Liver (tissue), 9 donors: ENCODE measurements around the gene PDE9A. TPM values are rescaled to one million over a fixed set of nuclear protein-coding genes. Genes with fewer than 3 reads are reported as not detected.

Source experiments
- DNase-seq: peaks from one replicate; pipeline ENCODE4 v3.0.0-alpha.2; 2017; ENCODE audit warnings: low spot score
- H3K27ac ChIP-seq, 2 donors: one replicate each; pipeline ENCODE4 v1.7.0; 2013; ENCODE audit warnings: inconsistent platforms in 2 of 2, low read length in 2 of 2, control low read depth in 1 of 2, low read depth in 1 of 2, mild to moderate bottlenecking in 1 of 2
- H3K27me3 ChIP-seq, 4 donors: one replicate each; pipeline versions ENCODE4 v1.6.1 to v1.7.0; 2013; ENCODE audit warnings: low read length in 3 of 4, inconsistent platforms in 1 of 4, mild to moderate bottlenecking in 1 of 4, moderate library complexity in 1 of 4; ENCODE audit not compliant: control insufficient read depth in 4 of 4, insufficient read depth in 4 of 4
- H3K36me3 ChIP-seq, 4 donors: one replicate each; pipeline versions ENCODE4 v1.6.1 to v1.7.0; 2013; ENCODE audit warnings: low read length in 3 of 4, mild to moderate bottlenecking in 3 of 4, low read depth in 1 of 4, moderate library complexity in 1 of 4; ENCODE audit not compliant: control insufficient read depth in 4 of 4, insufficient read depth in 3 of 4
- H3K4me1 ChIP-seq, 4 donors: one replicate each; pipeline versions ENCODE4 v1.6.1 to v1.7.0; 2013; ENCODE audit warnings: low read length in 3 of 4, mild to moderate bottlenecking in 3 of 4, moderate library complexity in 1 of 4; ENCODE audit not compliant: control insufficient read depth in 4 of 4, insufficient read depth in 4 of 4
- H3K4me3 ChIP-seq, 3 donors: one replicate each; pipeline versions ENCODE4 v1.6.1 to v1.7.0; 2013; ENCODE audit warnings: low read length in 3 of 3, control low read depth in 1 of 3, low read depth in 1 of 3, mild to moderate bottlenecking in 1 of 3
- H3K9ac ChIP-seq, 2 donors: one replicate each; pipeline ENCODE4 v1.7.0; 2013; ENCODE audit warnings: low read length in 2 of 2, mild to moderate bottlenecking in 2 of 2, moderate library complexity in 2 of 2, control low read depth in 1 of 2, low read depth in 1 of 2
- H3K9me3 ChIP-seq, 4 donors: one replicate each; pipeline versions ENCODE4 v1.6.1 to v1.7.0; 2013; ENCODE audit warnings: low read length in 3 of 4; ENCODE audit not compliant: control insufficient read depth in 4 of 4
- HNF4G ChIP-seq: IDR thresholded peaks from 2 replicates; pipeline ENCODE4 v1.6.1; 2016; ENCODE audit warnings: antibody characterized with exemption
- NR2F2 ChIP-seq: IDR thresholded peaks from 2 replicates; pipeline ENCODE4 v1.6.1; 2016; ENCODE audit warnings: antibody characterized with exemption
- RAD21 ChIP-seq, 2 donors: IDR thresholded peaks; 2 replicates each; pipeline ENCODE4 v1.6.1; 2016; ENCODE audit warnings: antibody characterized with exemption in 2 of 2, mild to moderate bottlenecking in 2 of 2
- YY1 ChIP-seq: IDR thresholded peaks from 2 replicates; pipeline ENCODE4 v1.6.1; 2016; ENCODE audit warnings: antibody characterized with exemption, mild to moderate bottlenecking
- WGBS: extraction: QIAGEN DNeasy Blood & Tissue Kit; methylation state at CpG from one replicate; pipeline ENCODE4 v1.1.7; 2013; 5-methylcytosine and 5-hydroxymethylcytosine counted together
- polyA plus RNA-seq, 2 donors: library from polyadenylated mRNA; stranded (reverse) in 1 of 2; unstranded in 1 of 2; fragments of 200-250 nt in 1 of 2; fragments of >200 nt in 1 of 2; fragmentation: Nextera tagmentation in 1 of 2; extraction: Ambion mirVana in 1 of 2; gene quantifications; one replicate each; pipeline versions ENCODE4 v1.2.1 to v1.2.3, GENCODE V29; 2013 to 2015
- total RNA-seq, 2 donors: library from RNA; depleted of rRNA; stranded (reverse); fragments of >200 nt; gene quantifications; one replicate each; pipeline ENCODE4 v1.2.3, GENCODE V29; 2014
- TF ChIP-seq, protein P1 (sequence below): IDR thresholded peaks from 2 replicates; pipeline ENCODE4 v1.6.1; 2016; ENCODE audit warnings: antibody characterized with exemption
- TF ChIP-seq, protein P2 (sequence below): fragments of 150-350 bp; IDR thresholded peaks from 2 replicates; pipeline ENCODE4 v1.5.1; 2017; ENCODE audit warnings: improper control_type of control experiment, low read depth, low read length; ENCODE audit not compliant: missing input control
- TF ChIP-seq, protein P3 (sequence below): IDR thresholded peaks from 2 replicates; pipeline ENCODE4 v1.6.1; 2016; ENCODE audit warnings: antibody characterized with exemption, mild to moderate bottlenecking
- donor health status: healthy.
- donor health status: healthy.
- donor health status: healthy.
- donor health status: healthy.
- donor health status: healthy.

Gene PDE9A
- total and polyA plus RNA-seq, 4 donors, result 1.5 to 4.2 (median 2.7) TPM

DNA sequence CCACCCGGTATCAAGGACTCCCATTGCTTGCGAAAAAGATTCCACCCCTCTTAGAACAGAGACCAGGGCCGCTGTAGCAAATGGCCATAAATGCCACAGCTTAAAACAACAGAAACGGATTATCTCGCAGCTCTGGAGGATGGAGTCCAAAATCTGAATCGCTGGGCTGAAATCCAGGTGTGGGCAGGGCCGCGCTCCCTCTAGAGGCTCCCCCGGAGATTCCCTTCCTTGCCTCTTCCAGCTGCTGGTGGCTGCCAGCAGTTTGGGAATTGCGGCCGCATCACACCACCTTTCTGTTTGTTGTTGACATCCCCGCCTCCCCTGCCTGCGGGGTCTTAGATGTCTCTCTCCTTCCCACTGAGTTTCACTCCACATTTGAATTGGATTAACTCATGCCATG, 15.6 kb downstream of the PDE9A start:
- Histone ChIP-seq H3K27me3 (no peaks in the 10 kb centered on the region), H3K4me1 (peaks cover 0 to 22% (median 18%) of the 10 kb centered on the region in 4 donors), H3K9me3 (no peaks in the 10 kb centered on the region), H3K4me3 (no peak overlapping the region), H3K36me3 (no peaks in the 10 kb centered on the region), H3K9ac (no peak overlapping the region), H3K27ac (no peak overlapping the region)
- DNase-seq, result no peak
- WGBS, result 53% methylated on average over 13 of the region's 13 CpGs
- no peak for TF ChIP-seq YY1
- TF ChIP-seq, protein P1, sequence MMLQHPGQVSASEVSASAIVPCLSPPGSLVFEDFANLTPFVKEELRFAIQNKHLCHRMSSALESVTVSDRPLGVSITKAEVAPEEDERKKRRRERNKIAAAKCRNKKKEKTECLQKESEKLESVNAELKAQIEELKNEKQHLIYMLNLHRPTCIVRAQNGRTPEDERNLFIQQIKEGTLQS, result no peak
- TF ChIP-seq, protein P2, sequence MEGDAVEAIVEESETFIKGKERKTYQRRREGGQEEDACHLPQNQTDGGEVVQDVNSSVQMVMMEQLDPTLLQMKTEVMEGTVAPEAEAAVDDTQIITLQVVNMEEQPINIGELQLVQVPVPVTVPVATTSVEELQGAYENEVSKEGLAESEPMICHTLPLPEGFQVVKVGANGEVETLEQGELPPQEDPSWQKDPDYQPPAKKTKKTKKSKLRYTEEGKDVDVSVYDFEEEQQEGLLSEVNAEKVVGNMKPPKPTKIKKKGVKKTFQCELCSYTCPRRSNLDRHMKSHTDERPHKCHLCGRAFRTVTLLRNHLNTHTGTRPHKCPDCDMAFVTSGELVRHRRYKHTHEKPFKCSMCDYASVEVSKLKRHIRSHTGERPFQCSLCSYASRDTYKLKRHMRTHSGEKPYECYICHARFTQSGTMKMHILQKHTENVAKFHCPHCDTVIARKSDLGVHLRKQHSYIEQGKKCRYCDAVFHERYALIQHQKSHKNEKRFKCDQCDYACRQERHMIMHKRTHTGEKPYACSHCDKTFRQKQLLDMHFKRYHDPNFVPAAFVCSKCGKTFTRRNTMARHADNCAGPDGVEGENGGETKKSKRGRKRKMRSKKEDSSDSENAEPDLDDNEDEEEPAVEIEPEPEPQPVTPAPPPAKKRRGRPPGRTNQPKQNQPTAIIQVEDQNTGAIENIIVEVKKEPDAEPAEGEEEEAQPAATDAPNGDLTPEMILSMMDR, result peak; percentile 30
- no peak for TF ChIP-seq NR2F2
- TF ChIP-seq HNF4G, result no peak

DNA sequence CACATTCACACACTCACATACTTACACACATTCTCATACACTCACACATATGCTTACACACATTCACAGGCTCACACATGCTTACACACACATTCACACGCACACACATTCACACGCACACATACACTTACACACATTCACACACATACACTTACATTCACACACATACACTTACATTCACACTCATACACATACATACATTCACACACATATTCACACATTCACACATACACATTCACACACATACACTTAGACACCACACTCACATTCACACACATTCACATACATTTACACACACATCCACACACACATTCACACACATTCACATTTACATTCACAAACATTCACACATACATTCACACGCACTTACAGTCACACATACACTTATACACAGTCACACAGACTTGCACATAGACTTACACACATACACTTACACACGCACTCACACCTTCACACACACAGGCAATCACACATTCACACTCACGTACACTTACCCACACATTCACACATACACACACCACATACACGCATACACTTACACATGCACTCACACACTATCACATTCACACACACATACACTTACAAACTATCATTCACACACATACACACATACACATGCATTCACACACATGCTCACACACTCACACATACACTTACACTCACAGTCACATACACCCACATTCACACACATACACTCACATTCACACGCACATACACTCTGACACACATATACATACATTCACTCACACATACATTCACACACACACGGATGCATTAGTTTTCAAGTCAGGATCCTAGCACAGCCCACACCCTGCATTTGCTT, 16.8 kb downstream of the PDE9A start:
- no peaks in the 10 kb centered on the region for H3K9me3 ChIP-seq
- no peak overlapping the region for H3K27ac ChIP-seq
- TF ChIP-seq, protein P3, sequence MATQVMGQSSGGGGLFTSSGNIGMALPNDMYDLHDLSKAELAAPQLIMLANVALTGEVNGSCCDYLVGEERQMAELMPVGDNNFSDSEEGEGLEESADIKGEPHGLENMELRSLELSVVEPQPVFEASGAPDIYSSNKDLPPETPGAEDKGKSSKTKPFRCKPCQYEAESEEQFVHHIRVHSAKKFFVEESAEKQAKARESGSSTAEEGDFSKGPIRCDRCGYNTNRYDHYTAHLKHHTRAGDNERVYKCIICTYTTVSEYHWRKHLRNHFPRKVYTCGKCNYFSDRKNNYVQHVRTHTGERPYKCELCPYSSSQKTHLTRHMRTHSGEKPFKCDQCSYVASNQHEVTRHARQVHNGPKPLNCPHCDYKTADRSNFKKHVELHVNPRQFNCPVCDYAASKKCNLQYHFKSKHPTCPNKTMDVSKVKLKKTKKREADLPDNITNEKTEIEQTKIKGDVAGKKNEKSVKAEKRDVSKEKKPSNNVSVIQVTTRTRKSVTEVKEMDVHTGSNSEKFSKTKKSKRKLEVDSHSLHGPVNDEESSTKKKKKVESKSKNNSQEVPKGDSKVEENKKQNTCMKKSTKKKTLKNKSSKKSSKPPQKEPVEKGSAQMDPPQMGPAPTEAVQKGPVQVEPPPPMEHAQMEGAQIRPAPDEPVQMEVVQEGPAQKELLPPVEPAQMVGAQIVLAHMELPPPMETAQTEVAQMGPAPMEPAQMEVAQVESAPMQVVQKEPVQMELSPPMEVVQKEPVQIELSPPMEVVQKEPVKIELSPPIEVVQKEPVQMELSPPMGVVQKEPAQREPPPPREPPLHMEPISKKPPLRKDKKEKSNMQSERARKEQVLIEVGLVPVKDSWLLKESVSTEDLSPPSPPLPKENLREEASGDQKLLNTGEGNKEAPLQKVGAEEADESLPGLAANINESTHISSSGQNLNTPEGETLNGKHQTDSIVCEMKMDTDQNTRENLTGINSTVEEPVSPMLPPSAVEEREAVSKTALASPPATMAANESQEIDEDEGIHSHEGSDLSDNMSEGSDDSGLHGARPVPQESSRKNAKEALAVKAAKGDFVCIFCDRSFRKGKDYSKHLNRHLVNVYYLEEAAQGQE, result no peak
- peaks cover 0 to 22% (median 18%) of the 10 kb centered on the region in 4 donors for H3K4me1 ChIP-seq
- DNase-seq, result no peak
- no peaks in the 10 kb centered on the region for H3K27me3 ChIP-seq
- H3K9ac ChIP-seq, result no peak overlapping the region
- no peak overlapping the region for H3K4me3 ChIP-seq
- no peaks in the 10 kb centered on the region for H3K36me3 ChIP-seq
- 84% methylated on average over 8 of the region's 8 CpGs for WGBS

DNA sequence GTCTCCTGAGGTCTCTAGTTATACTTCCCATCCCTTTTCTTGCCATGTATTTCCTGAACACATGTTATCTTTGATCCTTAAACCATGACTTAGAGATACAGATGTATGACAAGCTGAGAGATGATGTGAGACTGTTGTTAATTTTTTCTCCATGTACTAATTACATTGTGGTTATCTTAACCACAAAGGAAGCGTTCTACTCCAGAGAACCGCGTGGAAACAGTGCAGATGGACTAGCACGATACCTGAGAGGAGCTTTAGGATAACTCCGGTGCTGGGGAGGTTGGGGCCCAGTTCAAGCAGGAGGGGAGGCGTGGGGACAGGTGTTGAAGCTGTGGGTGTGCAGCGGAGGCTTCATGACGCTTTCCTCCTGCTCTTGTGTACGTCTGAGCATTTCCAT, 17.5 kb downstream of the PDE9A start:
- H3K4me1 ChIP-seq, result peaks cover 0 to 22% (median 18%) of the 10 kb centered on the region in 4 donors

More for the DNA sequence above, 17.5 kb downstream of the PDE9A start:
- 86% methylated on average over 9 of the region's 9 CpGs for WGBS
- Histone ChIP-seq H3K9ac (no peak overlapping the region), H3K27ac (no peak overlapping the region), H3K9me3 (no peaks in the 10 kb centered on the region), H3K4me3 (no peak overlapping the region), H3K27me3 (no peaks in the 10 kb centered on the region), H3K36me3 (no peaks in the 10 kb centered on the region)
- TF ChIP-seq RAD21 (IDR thresholded peaks at IDR 0.05), result no peak
- no peak for DNase-seq
